Ishikawa (cell line): ENCODE measurements around the gene PLXNC1.

Source experiments
- CEBPB ChIP-seq: IDR thresholded peaks from 2 replicates; pipeline ENCODE4 v1.6.1; 2012
- CREB1 ChIP-seq: IDR thresholded peaks from 2 replicates; pipeline ENCODE4 v1.6.1; 2012; ENCODE audit warnings: low read depth
- EGR1 ChIP-seq: IDR thresholded peaks from 2 replicates; pipeline ENCODE4 v1.6.1; 2012
- EP300 ChIP-seq: IDR thresholded peaks from 2 replicates; pipeline ENCODE4 v1.6.1; 2012; ENCODE audit warnings: borderline replicate concordance
- FOXM1 ChIP-seq: IDR thresholded peaks from 2 replicates; pipeline ENCODE4 v1.6.1; 2012; ENCODE audit warnings: low read depth, borderline replicate concordance
- RAD21 ChIP-seq: IDR thresholded peaks from 2 replicates; pipeline ENCODE4 v1.6.1; 2012; ENCODE audit warnings: low read depth
- TAF1 ChIP-seq: IDR thresholded peaks from 2 replicates; pipeline ENCODE4 v1.6.1; 2012; ENCODE audit warnings: low read depth, mild to moderate bottlenecking
- TCF12 ChIP-seq: IDR thresholded peaks from 2 replicates; pipeline ENCODE4 v1.6.1; 2012; ENCODE audit warnings: low read depth
- YY1 ChIP-seq: IDR thresholded peaks from 2 replicates; pipeline ENCODE4 v1.6.1; 2012; ENCODE audit warnings: low read depth
- TF ChIP-seq, protein P1 (sequence below): IDR thresholded peaks from 2 replicates; pipeline ENCODE4 v1.6.1; 2012

DNA sequence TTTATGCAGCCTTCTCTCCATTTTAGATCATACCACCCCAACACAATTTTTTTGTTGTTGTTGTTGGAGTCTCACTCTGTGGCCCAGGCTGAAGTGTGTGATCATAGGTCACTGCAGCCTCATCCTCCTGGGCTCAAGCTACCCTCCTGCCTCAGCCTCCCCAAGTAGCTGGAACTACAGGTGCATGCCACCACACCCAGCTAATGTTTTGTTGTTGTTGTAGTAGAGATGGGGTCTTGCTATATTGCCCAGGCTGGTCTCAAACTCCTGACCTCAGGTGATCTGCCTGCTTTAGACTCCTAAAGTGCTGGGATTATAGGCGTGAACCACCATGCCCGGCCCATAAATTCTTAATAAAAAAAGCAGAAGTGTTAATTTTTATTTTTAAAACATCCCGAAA lies 111.6 kb downstream of the PLXNC1 start:
- TF ChIP-seq, protein P1, sequence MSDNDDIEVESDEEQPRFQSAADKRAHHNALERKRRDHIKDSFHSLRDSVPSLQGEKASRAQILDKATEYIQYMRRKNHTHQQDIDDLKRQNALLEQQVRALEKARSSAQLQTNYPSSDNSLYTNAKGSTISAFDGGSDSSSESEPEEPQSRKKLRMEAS = no peak
- TF ChIP-seq FOXM1 = no peak
- no peak for TF ChIP-seq RAD21
- TF ChIP-seq EP300 = no peak
- TF ChIP-seq EGR1 = no peak
- no peak for TF ChIP-seq TCF12
- TF ChIP-seq YY1 = no peak
- TF ChIP-seq CREB1 = no peak
- no peak for TF ChIP-seq TAF1
- TF ChIP-seq CEBPB = no peak
